GM21576 (cell line): ENCODE results near the gene USP22.
"Not testable (repeated sequence)": the region's sequence is repeated elsewhere in the genome, so short reads cannot be mapped to it uniquely, and the experiment has no call there.

Experiments
- ATAC-seq: cut with Tn5 transposase; IDR thresholded peaks from one replicate; pipeline ENCODE4 v1.9.1; 2021; ENCODE audit warnings: mild to moderate bottlenecking, moderate library complexity; ENCODE audit not compliant: unreplicated experiment

USP22 gene

GRCh38 chr17:21042458-21043295 lies at the start of gene USP22:
Gene USP22 (minus strand): TSS chr17:21043011. CDS start chr17:21042835, 176 bp downstream.
- peak; percentile 48 for ATAC-seq

GRCh38 chr17:21090902-21091618 lies 48.2 kb upstream of the USP22 start:
- ATAC-seq: no peak

GRCh38 chr17:21089933-21090901 lies 47.4 kb upstream of the USP22 start:
- ATAC-seq: no peak

GRCh38 chr17:21089145-21089544 lies 46.3 kb upstream of the USP22 start:
- no peak for ATAC-seq

GRCh38 chr17:21085707-21086106 lies 42.9 kb upstream of the USP22 start:
- ATAC-seq: no peak

GRCh38 chr17:21085280-21085679 lies 42.5 kb upstream of the USP22 start:
- ATAC-seq: not testable (repeated sequence)

- no peak for ATAC-seq
These were observed 39.2 kb upstream of the USP22 start for GRCh38 chr17:21082001-21082436.

GRCh38 chr17:21079196-21079595 lies 36.4 kb upstream of the USP22 start:
- no peak for ATAC-seq

- no peak for ATAC-seq
These were observed 35.4 kb upstream of the USP22 start for GRCh38 chr17:21078016-21078780.

GRCh38 chr17:21077281-21077680 lies 34.5 kb upstream of the USP22 start:
- no peak for ATAC-seq

GRCh38 chr17:21076242-21076641 lies 33.4 kb upstream of the USP22 start:
- ATAC-seq: no peak

- no peak for ATAC-seq
These were observed 32.9 kb upstream of the USP22 start for GRCh38 chr17:21075739-21076085.

- ATAC-seq: no peak
These were observed 30.0 kb upstream of the USP22 start for GRCh38 chr17:21072745-21073197.

- ATAC-seq: no peak
These were observed 23.6 kb upstream of the USP22 start for GRCh38 chr17:21066394-21066793.

- ATAC-seq: peak; percentile 64
These were observed 19.2 kb upstream of the USP22 start for GRCh38 chr17:21061971-21062526.

GRCh38 chr17:21061158-21061835 lies 18.5 kb upstream of the USP22 start:
- ATAC-seq: no peak

- ATAC-seq: no peak
These were observed 16.9 kb upstream of the USP22 start for GRCh38 chr17:21059761-21060160.

GRCh38 chr17:21058098-21058893 lies 15.5 kb upstream of the USP22 start:
- no peak for ATAC-seq
